Vagina (tissue), 2 donors: ENCODE data around the gene CALML3. TPM values are rescaled to one million over a fixed set of nuclear protein-coding genes. Genes with fewer than 3 reads are reported as not detected.

Source experiments
- DNase-seq, 2 donors: peaks; one replicate each; pipeline ENCODE4 v3.0.0-alpha.2; 2017; ENCODE audit errors: extremely low spot score in 2 of 2
- H3K27ac ChIP-seq: fragments of 200-600 bp; sonication (generic); one replicate; pipeline ENCODE4 v1.5.1; 2019
- H3K27me3 ChIP-seq: fragments of 200-600 bp; sonication (generic); one replicate; pipeline ENCODE4 v1.5.1; 2019
- H3K36me3 ChIP-seq, 2 donors: fragments of 200-600 bp; sonication (generic); one replicate each; pipeline ENCODE4 v1.5.1; 2017 to 2019
- H3K4me1 ChIP-seq: fragments of 200-600 bp; sonication (generic); one replicate; pipeline ENCODE4 v1.5.1; 2019
- H3K4me3 ChIP-seq, 2 donors: fragments of 200-600 bp; sonication (generic); 1 replicate in 1 of 2; 2 replicates in 1 of 2; pipeline ENCODE4 v1.5.1; 2016 to 2019
- H3K9me3 ChIP-seq: fragments of 200-600 bp; sonication (generic); one replicate; pipeline ENCODE4 v1.5.1; 2019
- POLR2A ChIP-seq, 2 donors: fragments of 450-650 bp; IDR thresholded peaks; one replicate each; pipeline ENCODE4 v1.6.1; 2017; ENCODE audit warnings: antibody characterized with exemption in 2 of 2, mild to moderate bottlenecking in 2 of 2, moderate library complexity in 2 of 2
- POLR2AphosphoS5 ChIP-seq, 2 donors: sonication (generic); formaldehyde crosslinking; IDR thresholded peaks; one replicate each; pipeline ENCODE4 v1.9.0; 2017; ENCODE audit warnings: antibody characterized with exemption in 2 of 2, mild to moderate bottlenecking in 2 of 2, low read depth in 1 of 2; ENCODE audit not compliant: insufficient read depth in 1 of 2
- intact Hi-C: fragments of 100-400 bp; cut with DNase I; formaldehyde crosslinking; loops from one replicate; pipeline ENCODE4 v1.15.1; 2023
- total RNA-seq: library from RNA; depleted of rRNA; stranded (reverse); fragments of >200 nt; gene quantifications from one replicate; pipeline ENCODE4 v1.2.3, GENCODE V29; 2016
- TF ChIP-seq, protein P1 (sequence below), 3 experiments: fragments of 450-650 bp in 2 of 3; fragments of 200-600 bp in 1 of 3; sonication (generic) in 1 of 3; IDR thresholded peaks; one replicate each; pipeline ENCODE4 v1.5.1; 2017 to 2019; ENCODE audit warnings: antibody characterized with exemption in 3 of 3, mild to moderate bottlenecking in 2 of 3, moderate library complexity in 2 of 3

Gene CALML3
- total RNA-seq, 1 donor from 2014 or later, result 50.6 TPM

GRCh38 chr10:5508161-5508604 is 16.6 kb upstream of the CALML3 start:
- H3K4me1 ChIP-seq, result peaks cover 19% of the 10 kb centered on the region
- no peak overlapping the region for H3K27ac ChIP-seq
- intact Hi-C loops, result no loop called here

GRCh38 chr10:5508786-5509185 is 16.0 kb upstream of the CALML3 start:
- DNase-seq, result no peak
- peaks cover 19% of the 10 kb centered on the region for H3K4me1 ChIP-seq
- H3K27ac ChIP-seq, result no peak overlapping the region

More at GRCh38 chr10:5508161-5508604, 16.6 kb upstream of the CALML3 start:
- Histone ChIP-seq H3K9me3 (no peaks in the 10 kb centered on the region), H3K36me3 (no peaks in the 10 kb centered on the region), H3K4me3 (no peak overlapping the region), H3K27me3 (no peaks in the 10 kb centered on the region)
- TF ChIP-seq, protein P1, sequence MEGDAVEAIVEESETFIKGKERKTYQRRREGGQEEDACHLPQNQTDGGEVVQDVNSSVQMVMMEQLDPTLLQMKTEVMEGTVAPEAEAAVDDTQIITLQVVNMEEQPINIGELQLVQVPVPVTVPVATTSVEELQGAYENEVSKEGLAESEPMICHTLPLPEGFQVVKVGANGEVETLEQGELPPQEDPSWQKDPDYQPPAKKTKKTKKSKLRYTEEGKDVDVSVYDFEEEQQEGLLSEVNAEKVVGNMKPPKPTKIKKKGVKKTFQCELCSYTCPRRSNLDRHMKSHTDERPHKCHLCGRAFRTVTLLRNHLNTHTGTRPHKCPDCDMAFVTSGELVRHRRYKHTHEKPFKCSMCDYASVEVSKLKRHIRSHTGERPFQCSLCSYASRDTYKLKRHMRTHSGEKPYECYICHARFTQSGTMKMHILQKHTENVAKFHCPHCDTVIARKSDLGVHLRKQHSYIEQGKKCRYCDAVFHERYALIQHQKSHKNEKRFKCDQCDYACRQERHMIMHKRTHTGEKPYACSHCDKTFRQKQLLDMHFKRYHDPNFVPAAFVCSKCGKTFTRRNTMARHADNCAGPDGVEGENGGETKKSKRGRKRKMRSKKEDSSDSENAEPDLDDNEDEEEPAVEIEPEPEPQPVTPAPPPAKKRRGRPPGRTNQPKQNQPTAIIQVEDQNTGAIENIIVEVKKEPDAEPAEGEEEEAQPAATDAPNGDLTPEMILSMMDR (IDR thresholded peaks at IDR 0.05), result no peak
- TF ChIP-seq POLR2A (IDR thresholded peaks at IDR 0.05), result no peak
- TF ChIP-seq POLR2AphosphoS5 (IDR thresholded peaks at IDR 0.05; ENCODE audit: insufficient read depth in 1 of 2, low read depth in 1 of 2), result no peak
- no peak for DNase-seq

GRCh38 chr10:5509236-5509635 is 15.5 kb upstream of the CALML3 start:
- no peak overlapping the region for H3K27ac ChIP-seq
- intact Hi-C loops, result no loop called here
- no peak for DNase-seq
- H3K4me3 ChIP-seq, result no peak overlapping the region
- peak in 1 of 2 donors; percentile 22 for TF ChIP-seq POLR2AphosphoS5 (IDR thresholded peaks at IDR 0.05; ENCODE audit: insufficient read depth in 1 of 2, low read depth in 1 of 2)
- no peak for TF ChIP-seq POLR2A (IDR thresholded peaks at IDR 0.05)
- H3K9me3 ChIP-seq, result no peaks in the 10 kb centered on the region
- peaks cover 15% of the 10 kb centered on the region for H3K4me1 ChIP-seq
- H3K36me3 ChIP-seq, result no peaks in the 10 kb centered on the region
- H3K27me3 ChIP-seq, result no peaks in the 10 kb centered on the region

More at GRCh38 chr10:5508786-5509185, 16.0 kb upstream of the CALML3 start:
- intact Hi-C loops, result no loop called here
- H3K4me3 ChIP-seq, result no peak overlapping the region
- TF ChIP-seq POLR2A (IDR thresholded peaks at IDR 0.05) (no peak), POLR2AphosphoS5 (IDR thresholded peaks at IDR 0.05; ENCODE audit: insufficient read depth in 1 of 2, low read depth in 1 of 2) (no peak)
- TF ChIP-seq, protein P1 (IDR thresholded peaks at IDR 0.05), result no peak
- no peaks in the 10 kb centered on the region for H3K27me3 ChIP-seq
- no peaks in the 10 kb centered on the region for H3K36me3 ChIP-seq
- H3K9me3 ChIP-seq, result no peaks in the 10 kb centered on the region

DNA sequence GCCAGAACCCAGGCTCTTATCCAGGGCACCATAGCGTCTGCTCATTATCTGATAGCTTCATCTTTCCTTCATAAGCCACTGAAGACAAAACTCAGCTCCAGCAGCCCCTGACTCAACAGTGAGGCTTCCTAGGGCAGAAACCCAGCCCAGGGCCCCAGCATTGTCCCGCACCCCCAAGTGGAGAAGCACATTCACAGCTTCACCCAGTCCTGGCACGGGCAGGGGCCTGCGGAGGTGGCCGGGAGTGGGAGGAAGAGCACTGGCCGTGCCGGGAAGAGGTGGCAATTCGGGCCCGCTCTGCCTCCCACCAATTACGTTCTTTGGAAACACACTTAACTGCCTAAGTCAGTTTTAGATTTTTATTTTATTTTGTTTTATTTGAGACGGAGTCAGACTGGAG is 15.1 kb upstream of the CALML3 start:
- DNase-seq, result no peak
- H3K4me1 ChIP-seq, result peaks cover 10% of the 10 kb centered on the region
- intact Hi-C loops, result no loop called here
- H3K27ac ChIP-seq, result peak overlapping the region; percentile 11
- H3K27me3 ChIP-seq, result no peaks in the 10 kb centered on the region
- no peak overlapping the region for H3K4me3 ChIP-seq
- H3K9me3 ChIP-seq, result no peaks in the 10 kb centered on the region
- TF ChIP-seq, protein P1 (IDR thresholded peaks at IDR 0.05), result no peak
- no peak for TF ChIP-seq POLR2A (IDR thresholded peaks at IDR 0.05)
- TF ChIP-seq POLR2AphosphoS5 (IDR thresholded peaks at IDR 0.05; ENCODE audit: insufficient read depth in 1 of 2, low read depth in 1 of 2), result no peak
- no peaks in the 10 kb centered on the region for H3K36me3 ChIP-seq

- Histone ChIP-seq H3K27me3 (no peaks in the 10 kb centered on the region), H3K4me3 (no peak overlapping the region), H3K9me3 (no peaks in the 10 kb centered on the region), H3K27ac (peak overlapping the region; percentile 11), H3K4me1 (peaks cover 8% of the 10 kb centered on the region), H3K36me3 (no peaks in the 10 kb centered on the region)
- DNase-seq, result no peak
- intact Hi-C loops, result no loop called here
- TF ChIP-seq POLR2A (IDR thresholded peaks at IDR 0.05), result no peak
- no peak for TF ChIP-seq POLR2AphosphoS5 (IDR thresholded peaks at IDR 0.05; ENCODE audit: insufficient read depth in 1 of 2, low read depth in 1 of 2)
Observed at GRCh38 chr10:5510281-5511072, 14.3 kb upstream of the CALML3 start.
